ENCODE measurements around the gene TMEM229B.

GRCh38 chr14:67473290-67474082 lies 15.0 kb downstream of the TMEM229B start:
- TF ChIP-seq ZNF274 (IDR thresholded peaks at IDR 0.05; ENCODE audit: low read depth, low read length) (no peak), YY1 (IDR thresholded peaks at IDR 0.05; ENCODE audit: insufficient read depth, insufficient read length) (no peak)
